Spleen (tissue), 11 donors: Measurements from ENCODE around the gene ARPIN. TPM values are rescaled to one million over a fixed set of nuclear protein-coding genes. Genes with fewer than 3 reads are reported as not detected.
"Not testable (repeated sequence)": the region's sequence is repeated elsewhere in the genome, so short reads cannot be mapped to it uniquely, and the experiment has no call there.

Experiments used
- DNase-seq: peaks from one replicate; pipeline ENCODE4 v3.0.0-alpha.2; 2020
- H3K27ac ChIP-seq, 8 donors: fragments of 200-600 bp; sonication (generic) in 7 of 8; 1 replicate in 4 of 8; 2 replicates in 4 of 8; pipeline versions ENCODE4 v1.5.0 to v1.8.0; 2016 to 2021; ENCODE audit warnings: inconsistent platforms in 4 of 8, mild to moderate bottlenecking in 4 of 8, moderate library complexity in 1 of 8
- H3K27me3 ChIP-seq, 7 donors: fragments of 200-600 bp; sonication (generic) in 6 of 7; replicated peaks in 1 of 7; 1 replicate in 4 of 7; 2 replicates in 3 of 7; pipeline versions ENCODE4 v1.5.0 to v1.8.0; 2016 to 2021; ENCODE audit warnings: inconsistent platforms in 3 of 7, mild to moderate bottlenecking in 1 of 7
- H3K36me3 ChIP-seq, 6 donors: fragments of 200-600 bp; sonication (generic) in 5 of 6; 1 replicate in 4 of 6; 2 replicates in 2 of 6; pipeline versions ENCODE4 v1.5.0 to v1.8.0; 2016 to 2021; ENCODE audit warnings: inconsistent platforms in 2 of 6
- H3K4me1 ChIP-seq, 6 donors: fragments of 200-600 bp; sonication (generic) in 5 of 6; 1 replicate in 3 of 6; 2 replicates in 3 of 6; pipeline versions ENCODE4 v1.5.0 to v1.8.0; 2016 to 2021; ENCODE audit warnings: inconsistent platforms in 3 of 6
- H3K4me3 ChIP-seq, 8 donors: fragments of 200-600 bp; sonication (generic) in 7 of 8; 1 replicate in 4 of 8; 2 replicates in 4 of 8; pipeline versions ENCODE4 v1.5.0 to v1.8.0; 2016 to 2021; ENCODE audit warnings: inconsistent platforms in 4 of 8, mild to moderate bottlenecking in 4 of 8, moderate library complexity in 2 of 8
- H3K9me3 ChIP-seq, 8 donors: fragments of 200-600 bp; sonication (generic) in 7 of 8; 1 replicate in 4 of 8; 2 replicates in 4 of 8; pipeline versions ENCODE4 v1.5.0 to v1.8.0; 2016 to 2021; ENCODE audit warnings: inconsistent platforms in 4 of 8
- POLR2A ChIP-seq, 3 donors: fragments of 450-650 bp; IDR thresholded peaks; one replicate each; pipeline ENCODE4 v1.5.1; 2017; ENCODE audit warnings: antibody characterized with exemption in 3 of 3, mild to moderate bottlenecking in 1 of 3
- POLR2AphosphoS5 ChIP-seq, 3 donors: sonication (generic); formaldehyde crosslinking; IDR thresholded peaks; one replicate each; pipeline ENCODE4 v1.5.1; 2017; ENCODE audit warnings: antibody characterized with exemption in 3 of 3
- WGBS, 5 donors: extraction: QIAGEN DNeasy Blood & Tissue Kit in 3 of 5; methylation state at CpG; one replicate each; pipeline versions ENCODE4 v1.1.5 to v1.1.7; 2013 to 2018; 5-methylcytosine and 5-hydroxymethylcytosine counted together
- intact Hi-C: fragments of 100-400 bp; cut with DNase I; formaldehyde crosslinking; loops from one replicate; pipeline ENCODE4 v1.15.0; 2023; ENCODE audit warnings: low total_unique reads
- polyA plus RNA-seq, 3 donors: library from polyadenylated mRNA; stranded (reverse); fragments of 200-250 nt; gene quantifications; one replicate each; pipeline ENCODE4 v1.2.1, GENCODE V29; 2013
- total RNA-seq, 7 donors: library from RNA; depleted of rRNA in 3 of 7; stranded (reverse); fragments of >200 nt in 3 of 7; fragmentation: NEBNext Ultra II Directional in 4 of 7; extraction: Animal tissue kit (Norgen Biotek cat#: 25700) in 4 of 7; gene quantifications; one replicate each; pipeline versions ENCODE4 v1.1.0 to v1.2.1, GENCODE V29; 2016 to 2021
- TF ChIP-seq, protein P1 (sequence below), 11 experiments: fragments of 200-600 bp in 7 of 11; fragments of 450-650 bp in 4 of 11; sonication (generic) in 4 of 11; IDR thresholded peaks in 8 of 11; conservative IDR thresholded peaks in 3 of 11; 1 replicate in 7 of 11; 2 replicates in 4 of 11; pipeline versions ENCODE4 v1.4.0 to v1.8.0; 2016 to 2021; ENCODE audit warnings: antibody characterized with exemption in 11 of 11, inconsistent platforms in 4 of 11, mild to moderate bottlenecking in 1 of 11
- donor health status: healthy with polysubstance abuse.
- donor health status: DM: no; HTN: no; CAD: no; lungs with moderate emphysema.
- donor health status: DM: no; HTN: no; CAD: no.
- donor health status: Bipolar disorder and iron deficiency.
- donor health status: healthy.
- donor health status: DM: no; HTN: no; CAD: no.
- donor health status: DM: yes; HTN: yes; CAD: no.

Gene ARPIN
- total and polyA plus RNA-seq, 10 donors, result 2.7 to 23.1 (median 12.0) TPM

DNA sequence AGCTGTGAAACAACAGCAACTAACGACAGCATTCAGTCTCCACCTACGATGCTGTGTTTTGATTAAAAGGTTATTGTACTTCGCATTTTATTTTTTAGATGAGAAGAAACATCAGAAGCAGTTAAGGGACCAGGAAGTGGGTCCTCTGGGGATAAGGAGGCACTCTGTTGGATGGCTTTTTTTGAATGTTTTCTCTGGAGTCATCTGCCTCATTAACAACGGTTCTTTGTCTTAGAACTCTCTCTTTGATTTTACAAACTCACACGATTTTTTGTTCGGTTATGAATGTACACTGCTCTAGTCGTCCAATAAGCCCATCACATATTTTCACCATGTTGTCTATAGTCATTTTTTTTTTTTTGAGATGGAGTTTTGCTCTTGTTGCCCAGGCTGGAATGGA is 36.0 kb upstream of the ARPIN start:
- no peak for TF ChIP-seq POLR2AphosphoS5 (IDR thresholded peaks at IDR 0.05)
- no peak for TF ChIP-seq POLR2A (IDR thresholded peaks at IDR 0.05)
- TF ChIP-seq, protein P1, sequence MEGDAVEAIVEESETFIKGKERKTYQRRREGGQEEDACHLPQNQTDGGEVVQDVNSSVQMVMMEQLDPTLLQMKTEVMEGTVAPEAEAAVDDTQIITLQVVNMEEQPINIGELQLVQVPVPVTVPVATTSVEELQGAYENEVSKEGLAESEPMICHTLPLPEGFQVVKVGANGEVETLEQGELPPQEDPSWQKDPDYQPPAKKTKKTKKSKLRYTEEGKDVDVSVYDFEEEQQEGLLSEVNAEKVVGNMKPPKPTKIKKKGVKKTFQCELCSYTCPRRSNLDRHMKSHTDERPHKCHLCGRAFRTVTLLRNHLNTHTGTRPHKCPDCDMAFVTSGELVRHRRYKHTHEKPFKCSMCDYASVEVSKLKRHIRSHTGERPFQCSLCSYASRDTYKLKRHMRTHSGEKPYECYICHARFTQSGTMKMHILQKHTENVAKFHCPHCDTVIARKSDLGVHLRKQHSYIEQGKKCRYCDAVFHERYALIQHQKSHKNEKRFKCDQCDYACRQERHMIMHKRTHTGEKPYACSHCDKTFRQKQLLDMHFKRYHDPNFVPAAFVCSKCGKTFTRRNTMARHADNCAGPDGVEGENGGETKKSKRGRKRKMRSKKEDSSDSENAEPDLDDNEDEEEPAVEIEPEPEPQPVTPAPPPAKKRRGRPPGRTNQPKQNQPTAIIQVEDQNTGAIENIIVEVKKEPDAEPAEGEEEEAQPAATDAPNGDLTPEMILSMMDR (IDR thresholded peaks at IDR 0.05 in 8 of 11, conservative IDR thresholded peaks at IDR 0.05 in 3 of 11), result no peak
- intact Hi-C loops, result no loop called here
- H3K36me3 ChIP-seq, result no peaks in the 10 kb centered on the region
- no peak for DNase-seq
- no peaks in the 10 kb centered on the region for H3K4me1 ChIP-seq
- no peak overlapping the region for H3K4me3 ChIP-seq
- no peak overlapping the region for H3K27ac ChIP-seq
- H3K9me3 ChIP-seq, result no peaks in the 10 kb centered on the region
- 81 to 92% (median 87%) methylated on average over 7 of the region's 7 CpGs for WGBS, 5 donors
- no peaks in the 10 kb centered on the region for H3K27me3 ChIP-seq

DNA sequence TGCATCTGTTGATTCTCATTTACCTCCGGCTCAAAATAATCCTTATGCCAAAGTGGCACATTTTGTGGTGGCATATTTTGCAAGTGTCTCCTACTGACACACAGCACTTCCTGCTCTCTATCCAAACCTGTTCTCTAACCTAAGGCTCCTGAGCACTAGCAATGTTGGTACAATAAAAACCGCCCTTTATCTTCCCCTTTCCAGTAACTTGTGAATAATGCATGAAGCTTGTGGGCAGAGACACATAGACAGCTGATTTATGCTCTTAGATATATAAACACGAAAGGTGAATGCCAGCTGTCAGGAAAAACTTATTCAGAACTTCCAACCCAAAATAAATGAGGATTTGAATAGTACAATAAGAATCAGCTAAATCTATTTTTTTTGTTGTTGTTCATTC is 34.6 kb upstream of the ARPIN start:
- Histone ChIP-seq H3K36me3 (no peaks in the 10 kb centered on the region), H3K27me3 (no peaks in the 10 kb centered on the region), H3K9me3 (no peaks in the 10 kb centered on the region), H3K27ac (no peak overlapping the region), H3K4me3 (no peak overlapping the region), H3K4me1 (no peaks in the 10 kb centered on the region)
- intact Hi-C loops, result no loop called here
- TF ChIP-seq POLR2AphosphoS5 (IDR thresholded peaks at IDR 0.05) (no peak), POLR2A (IDR thresholded peaks at IDR 0.05) (no peak)
- TF ChIP-seq, protein P1 (IDR thresholded peaks at IDR 0.05 in 8 of 11, conservative IDR thresholded peaks at IDR 0.05 in 3 of 11), result no peak
- no peak for DNase-seq
- 83 to 92% (median 84%) methylated on average over 3 of the region's 3 CpGs for WGBS, 5 donors

DNA sequence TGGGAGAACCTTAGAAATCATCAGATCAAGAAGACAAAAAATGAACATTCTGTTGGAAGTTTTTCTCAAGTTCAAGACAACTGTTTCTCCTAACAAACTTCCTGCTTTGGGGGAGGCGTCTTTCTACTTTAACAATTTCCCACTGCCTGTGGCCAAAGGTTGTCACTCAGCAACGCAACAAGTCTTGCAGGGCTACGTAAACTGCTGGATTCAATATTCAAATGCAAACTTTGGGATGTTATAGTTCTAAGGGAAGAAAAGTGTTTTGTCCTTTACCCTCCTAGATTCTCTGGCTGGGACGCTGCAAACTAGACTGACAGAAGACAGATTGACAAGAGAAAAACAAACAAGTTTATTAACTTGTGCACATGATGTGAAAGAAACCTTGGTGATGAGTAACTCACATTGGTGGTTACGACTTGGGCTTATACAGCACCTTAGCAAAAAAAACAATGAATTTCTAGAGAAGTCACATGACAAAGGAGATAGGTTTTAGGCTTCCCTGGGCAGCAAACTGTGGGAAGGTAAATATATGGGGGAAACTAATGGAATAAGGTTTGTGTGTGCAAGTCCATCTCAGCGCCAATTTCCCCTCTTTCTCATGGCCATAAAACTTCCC is 34.0 kb upstream of the ARPIN start:
- Histone ChIP-seq H3K36me3 (no peaks in the 10 kb centered on the region), H3K9me3 (no peaks in the 10 kb centered on the region), H3K4me1 (no peaks in the 10 kb centered on the region), H3K27me3 (no peaks in the 10 kb centered on the region), H3K27ac (no peak overlapping the region), H3K4me3 (no peak overlapping the region)
- no peak for DNase-seq
- intact Hi-C loops, result no loop called here
- TF ChIP-seq POLR2AphosphoS5 (IDR thresholded peaks at IDR 0.05) (no peak), POLR2A (IDR thresholded peaks at IDR 0.05) (no peak)
- TF ChIP-seq, protein P1 (IDR thresholded peaks at IDR 0.05 in 8 of 11, conservative IDR thresholded peaks at IDR 0.05 in 3 of 11), result no peak
- 76 to 89% (median 86%) methylated on average over 6 of the region's 6 CpGs for WGBS, 5 donors

DNA sequence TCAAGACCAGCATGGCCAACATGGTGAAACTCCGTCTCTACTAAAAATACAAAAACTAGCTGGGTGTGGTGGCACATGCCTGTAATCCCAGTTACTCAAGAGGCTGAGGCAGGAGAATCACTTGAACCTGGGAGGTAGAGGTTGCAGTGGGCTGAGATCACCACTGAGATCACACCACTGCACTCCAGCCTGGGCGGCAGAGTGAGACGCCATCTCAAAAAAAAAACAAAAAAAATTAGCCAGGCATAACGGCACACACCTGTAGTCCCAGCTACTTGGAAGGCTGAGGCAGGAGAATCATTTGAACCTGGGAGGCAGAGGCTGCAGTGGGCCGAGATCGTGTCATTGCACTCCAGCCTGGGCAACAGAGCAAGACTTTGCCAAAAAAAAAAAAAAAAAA is 31.0 kb upstream of the ARPIN start:
- DNase-seq, intact Hi-C loops, H3K27me3 ChIP-seq, H3K4me1 ChIP-seq, H3K36me3 ChIP-seq, H3K27ac ChIP-seq, H3K4me3 ChIP-seq, H3K9me3 ChIP-seq: not testable (repeated sequence)
- 83 to 96% (median 90%) methylated on average over 6 of the region's 6 CpGs for WGBS, 5 donors

DNA sequence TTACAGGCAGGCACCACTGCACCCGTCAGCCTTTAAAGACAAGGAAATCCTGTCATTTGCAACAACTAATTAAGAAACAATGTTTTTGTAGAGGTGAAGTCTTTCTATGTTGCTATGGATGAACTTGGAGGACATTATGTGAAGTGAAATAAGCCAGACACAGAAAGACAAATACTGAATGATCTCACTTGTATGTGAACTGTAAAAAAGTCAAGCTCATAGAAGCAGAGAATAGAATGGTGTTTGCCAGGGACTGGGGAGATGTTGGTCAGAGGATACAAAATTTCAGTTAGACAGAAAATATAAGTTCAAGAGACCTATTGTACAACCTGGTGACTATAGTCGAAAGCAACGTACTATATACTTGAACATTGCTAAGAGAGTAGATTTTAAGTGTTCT is 27.2 kb upstream of the ARPIN start:
- no peak overlapping the region for H3K27ac ChIP-seq
- TF ChIP-seq POLR2AphosphoS5 (IDR thresholded peaks at IDR 0.05), result no peak
- TF ChIP-seq, protein P1 (IDR thresholded peaks at IDR 0.05 in 8 of 11, conservative IDR thresholded peaks at IDR 0.05 in 3 of 11), result no peak
- no peaks in the 10 kb centered on the region for H3K27me3 ChIP-seq
- no peaks in the 10 kb centered on the region for H3K9me3 ChIP-seq
- no peaks in the 10 kb centered on the region for H3K36me3 ChIP-seq
- DNase-seq, result no peak
- peaks cover 0 to 16% (median 0%) of the 10 kb centered on the region in 6 donors for H3K4me1 ChIP-seq
- 73 to 88% (median 82%) methylated on average over 3 of the region's 3 CpGs for WGBS, 5 donors
- H3K4me3 ChIP-seq, result no peak overlapping the region
- intact Hi-C loops, result no loop called here

DNA sequence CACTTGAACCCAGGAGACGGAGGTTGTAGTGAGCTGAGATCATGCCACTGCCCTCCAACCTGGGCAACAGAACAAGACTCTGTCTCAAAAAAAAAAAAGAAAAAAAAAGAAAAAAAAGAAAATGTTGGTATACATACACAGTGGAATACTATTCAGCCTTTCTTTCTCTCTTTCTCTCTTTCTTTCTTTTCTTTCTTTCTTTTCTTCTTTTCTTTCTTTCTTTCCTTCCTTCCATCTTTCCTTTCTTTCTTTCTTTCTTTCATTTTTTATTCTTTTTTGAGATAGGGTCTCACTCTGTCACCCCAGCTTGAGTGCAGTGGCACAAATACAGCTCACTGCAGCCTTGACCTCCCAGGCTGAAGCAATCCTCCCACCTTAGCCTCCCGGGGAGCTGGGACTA is 26.6 kb upstream of the ARPIN start:
- intact Hi-C loops, H3K27ac ChIP-seq, H3K27me3 ChIP-seq, DNase-seq, H3K36me3 ChIP-seq, H3K9me3 ChIP-seq, H3K4me3 ChIP-seq: not testable (repeated sequence)
- 71 to 94% (median 87%) methylated on average over 2 of the region's 2 CpGs for whole genome bisulfite sequencing, 5 donors
- H3K4me1 ChIP-seq, result peaks cover 0 to 16% (median 0%) of the 10 kb centered on the region in 6 donors
